Measurements from ENCODE around the gene EPN2.
"Not testable (repeated sequence)": the region's sequence is repeated elsewhere in the genome, so short reads cannot be mapped to it uniquely, and the experiment has no call there.

Gene EPN2

DNA sequence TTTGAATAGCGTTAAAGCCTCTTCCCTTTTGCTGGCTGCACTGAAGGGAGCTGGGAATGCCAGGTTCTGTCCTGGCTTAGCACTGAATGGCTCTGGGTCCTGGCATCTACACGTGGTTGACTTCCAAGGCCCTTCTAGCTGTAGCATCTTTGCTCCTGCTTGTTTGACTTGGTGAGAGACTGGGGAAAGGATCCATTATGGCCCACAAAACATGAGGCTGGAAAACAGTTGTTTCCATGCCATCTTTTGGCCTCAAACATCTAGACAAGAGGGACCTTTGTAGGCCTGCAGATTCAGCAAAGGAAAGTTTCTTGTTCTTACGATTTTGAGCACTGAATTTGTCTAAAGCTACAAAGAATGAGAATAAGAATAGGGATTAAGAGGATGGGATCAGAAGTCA is 32.5 kb downstream of the EPN2 start:
- no peak for DNase-seq

GRCh38 chr17:19270347-19270703 is 33.2 kb downstream of the EPN2 start:
- no peak for DNase-seq

DNA sequence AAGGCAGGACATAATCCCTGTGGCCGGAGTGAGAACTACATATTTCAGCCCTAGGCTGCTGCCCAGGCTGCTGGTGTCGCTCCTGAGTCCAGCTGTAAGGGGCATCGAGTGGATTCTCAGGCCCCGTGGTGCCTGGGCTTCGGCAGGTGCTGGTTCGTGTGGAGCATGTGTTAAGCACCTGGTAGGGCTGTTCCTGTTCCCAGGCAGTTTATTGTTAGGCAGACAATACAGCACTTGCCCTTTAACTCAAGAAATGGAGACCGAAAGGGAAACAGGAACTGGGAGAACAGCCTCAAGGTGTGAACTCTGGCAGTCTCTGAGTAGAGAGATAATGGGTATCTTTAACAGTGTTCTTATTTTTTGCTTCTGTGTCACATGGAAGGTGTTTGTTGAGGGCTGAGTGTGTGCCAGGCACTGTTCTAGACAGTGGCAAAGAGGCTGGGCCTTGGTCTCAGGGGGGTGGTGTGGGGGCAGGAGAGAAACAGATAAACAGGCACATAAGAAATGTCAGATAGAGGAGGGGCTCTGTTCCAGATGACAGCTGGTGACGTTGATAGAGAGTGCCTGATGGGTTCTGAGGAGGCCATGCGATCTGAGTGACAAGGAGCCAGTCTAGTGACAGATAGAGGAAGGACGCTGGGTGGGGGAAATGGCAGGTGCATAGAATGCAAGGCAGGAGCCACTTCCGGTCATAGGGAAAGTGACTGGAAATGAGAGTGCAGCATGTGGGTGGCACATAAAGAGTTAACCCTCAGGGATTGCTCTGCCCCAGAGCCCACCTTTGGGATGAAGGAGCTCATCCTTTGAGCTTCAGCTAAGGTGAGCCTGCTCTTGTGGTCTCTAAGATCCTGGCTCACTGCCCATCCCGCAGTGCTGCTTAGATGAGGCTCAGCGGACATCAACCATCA is 33.8 kb downstream of the EPN2 start:
- no peak for DNase-seq

GRCh38 chr17:19271780-19272357 is 34.7 kb downstream of the EPN2 start:
- DNase-seq, result no peak

- no peak for DNase-seq
These were observed 36.6 kb downstream of the EPN2 start for GRCh38 chr17:19273731-19274130.

- no peak for DNase-seq
These were observed 37.7 kb downstream of the EPN2 start for GRCh38 chr17:19274893-19275292.

GRCh38 chr17:19275457-19276127 is 38.4 kb downstream of the EPN2 start:
- DNase-seq, result no peak

DNA sequence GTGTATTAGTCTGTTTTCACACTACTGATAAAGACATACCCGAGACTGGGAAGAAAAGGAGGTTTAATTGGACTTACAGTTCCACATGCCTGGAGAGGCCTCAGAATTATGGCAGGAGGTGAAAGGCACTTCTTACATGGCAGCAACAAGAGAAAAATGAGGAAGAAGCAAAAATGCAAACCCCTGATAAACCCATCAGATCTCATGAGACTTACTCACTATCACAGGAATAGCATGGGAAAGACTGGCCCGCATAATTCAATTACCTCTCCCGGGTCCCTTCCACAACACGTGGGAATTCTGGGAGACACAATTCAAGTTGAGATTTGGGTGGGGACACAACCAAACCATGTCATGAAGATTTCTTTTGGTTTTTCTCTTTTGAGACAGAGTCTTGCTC is 41.1 kb downstream of the EPN2 start:
- not testable (repeated sequence) for DNase-seq

DNA sequence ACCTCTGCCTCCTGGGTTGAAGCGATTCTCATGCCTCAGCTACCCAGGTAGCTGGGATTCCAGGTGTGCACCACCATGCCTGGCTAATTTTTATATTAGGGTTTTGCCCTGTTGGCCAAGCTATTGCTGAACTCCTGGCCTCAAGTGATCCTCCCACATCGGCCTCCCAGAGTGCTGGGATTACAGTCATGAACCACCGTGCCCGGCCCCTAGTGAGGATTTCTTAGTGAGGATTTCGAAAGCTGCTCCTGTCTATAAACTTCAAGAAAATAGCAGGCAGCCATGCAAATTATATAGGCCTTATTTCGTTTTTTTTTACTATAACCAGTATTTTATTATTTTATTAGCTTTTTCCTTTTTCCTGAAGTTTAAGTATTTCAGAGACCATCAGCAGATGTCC is 41.6 kb downstream of the EPN2 start:
- DNase-seq, result no peak

- DNase-seq, result no peak
These were observed 44.0 kb downstream of the EPN2 start for GRCh38 chr17:19281161-19281560.

- DNase-seq, result no peak
These were observed 47.1 kb downstream of the EPN2 start for GRCh38 chr17:19284005-19284959.

- no peak for DNase-seq
These were observed 48.2 kb downstream of the EPN2 start for GRCh38 chr17:19285213-19285900.

DNA sequence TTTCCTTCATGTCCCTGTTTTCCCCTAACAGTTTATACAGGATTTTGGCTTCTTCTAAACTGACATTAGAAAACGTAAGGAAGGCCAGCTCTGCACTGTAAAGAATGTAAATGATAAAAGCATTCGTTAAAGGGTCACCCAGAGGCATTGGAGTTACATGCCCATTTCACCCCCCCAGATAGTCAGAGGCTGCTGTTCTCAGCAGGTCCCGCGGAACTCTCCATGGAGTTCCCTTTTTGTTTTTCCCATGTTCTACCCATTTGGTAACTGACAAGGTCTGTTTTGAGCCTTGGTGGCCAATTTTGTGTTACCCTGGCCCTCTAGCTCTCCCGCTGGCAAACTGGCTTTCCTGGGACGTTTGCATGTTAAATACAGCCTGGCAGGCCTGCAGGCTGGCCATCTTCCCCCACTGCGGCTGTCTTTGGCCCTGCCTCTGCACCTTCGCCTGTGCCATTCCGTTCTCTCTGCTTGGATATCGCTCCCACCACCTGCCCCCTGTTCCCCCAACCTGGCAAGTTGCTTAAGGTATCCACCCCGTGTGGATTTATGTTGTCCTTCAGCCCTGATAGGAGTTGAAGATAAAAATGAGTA is 49.7 kb downstream of the EPN2 start:
- DNase-seq, result no peak

GRCh38 chr17:19287651-19288050 is 50.5 kb downstream of the EPN2 start:
- DNase-seq, result no peak

GRCh38 chr17:19288453-19288852 is 51.3 kb downstream of the EPN2 start:
- DNase-seq, result no peak

- no peak for DNase-seq
These were observed 53.0 kb downstream of the EPN2 start for GRCh38 chr17:19290066-19290705.

DNA sequence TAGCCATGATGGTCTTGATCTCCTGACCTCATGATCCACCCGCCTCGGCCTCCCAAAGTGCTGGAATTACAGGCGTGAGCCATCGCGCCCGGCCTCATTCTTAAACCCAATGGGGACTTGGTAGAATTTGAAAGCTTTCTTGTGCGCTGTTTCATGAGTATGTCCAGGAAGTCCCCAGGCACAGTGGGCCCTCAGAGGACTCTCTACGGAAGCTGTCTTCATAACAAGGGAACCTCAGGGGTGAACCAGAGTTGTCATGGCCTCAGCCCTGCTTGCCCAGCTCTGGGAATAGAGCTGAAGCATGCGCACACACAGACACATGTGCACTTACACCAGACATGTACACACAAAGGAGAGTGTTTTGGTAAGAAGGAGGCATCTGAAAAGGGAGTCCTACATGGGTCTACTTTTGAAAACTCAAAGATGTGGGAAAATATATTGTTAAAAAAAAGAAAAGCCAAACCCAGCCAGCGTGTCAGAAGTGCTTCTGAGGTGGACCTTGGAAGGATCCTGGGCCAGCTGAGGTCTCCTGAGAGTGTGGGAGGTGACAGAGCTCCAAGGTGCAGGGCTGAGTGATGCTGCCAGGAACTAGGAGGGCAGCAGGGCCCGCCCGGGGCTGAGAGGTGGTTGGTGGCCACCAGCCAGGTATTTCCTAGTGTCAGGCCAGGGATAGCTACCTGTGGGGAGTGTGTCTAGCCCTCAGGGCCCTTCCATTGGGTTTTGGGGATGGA is 54.6 kb downstream of the EPN2 start:
- no peak for DNase-seq

DNA sequence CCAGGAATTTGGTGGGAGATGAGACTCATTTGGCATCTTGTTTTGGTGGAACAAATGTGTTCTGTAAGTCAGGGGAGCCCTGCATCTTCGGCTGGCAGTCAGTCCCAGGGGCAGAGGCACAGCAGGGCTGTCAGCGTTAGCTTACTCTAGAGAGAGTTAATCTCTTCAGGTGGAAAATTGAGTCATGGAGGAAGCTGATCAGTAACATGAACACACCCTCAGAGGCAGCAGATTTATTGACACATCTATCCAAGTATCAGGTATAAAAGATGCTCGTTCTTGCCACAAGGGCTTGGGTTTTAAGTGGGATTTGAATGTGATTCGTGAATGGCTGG is 55.2 kb downstream of the EPN2 start:
- DNase-seq, result no peak

- no peak for DNase-seq
These were observed 57.3 kb downstream of the EPN2 start for GRCh38 chr17:19294443-19294842.

DNA sequence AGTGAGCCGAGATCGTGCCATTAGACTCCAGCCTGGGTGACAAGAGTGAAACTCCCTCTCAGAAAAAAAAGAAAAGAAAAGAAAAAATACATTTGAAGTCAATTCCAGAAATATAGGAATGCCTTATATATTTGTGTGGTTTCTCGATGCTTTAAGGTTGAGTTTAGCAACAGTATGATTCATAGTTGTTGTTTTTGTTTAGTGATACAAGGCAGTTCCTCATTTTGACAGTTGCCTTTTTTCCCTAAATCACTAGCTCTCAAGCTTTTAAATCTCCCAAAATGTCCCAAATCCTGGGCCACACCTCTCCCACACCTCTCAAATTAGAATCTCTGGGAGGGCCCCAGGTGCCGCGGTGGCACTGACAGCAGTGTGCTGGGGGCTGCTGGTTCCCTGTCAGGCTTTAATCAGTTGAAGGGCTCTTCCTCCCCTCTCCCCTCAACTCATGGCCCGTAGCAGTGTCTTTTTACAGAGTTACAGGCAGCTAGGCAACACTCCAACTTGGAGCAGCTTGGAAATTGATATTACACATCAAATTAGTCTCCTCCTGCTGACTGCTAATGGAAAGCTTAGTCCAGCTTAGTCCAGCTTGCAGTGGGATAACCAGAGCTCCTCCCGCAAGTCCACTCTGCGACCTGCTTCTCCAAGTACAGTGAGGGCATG is 58.4 kb downstream of the EPN2 start:
- no peak for DNase-seq

All from stimulated activated CD8-positive, alpha-beta memory T cell treated with anti-CD3 and anti-CD28 coated beads, Interleukin-4, amount 100 ng/mL, for 48 hours (primary cell).